Upper lobe of left lung (tissue), 6 donors: ENCODE measurements around the gene MEGF10. TPM values are rescaled to one million over a fixed set of nuclear protein-coding genes. Genes with fewer than 3 reads are reported as not detected.

Experiments used
- ATAC-seq, 2 donors: fragments of 200-7000 bp; cut with Tn5 transposase; one replicate each; pipeline ENCODE4 v1.9.1; 2022; ENCODE audit warnings: mild to moderate bottlenecking in 2 of 2, moderate library complexity in 2 of 2; ENCODE audit not compliant: low FRiP score in 2 of 2
- DNase-seq, 2 donors: peaks; one replicate each; pipeline ENCODE4 v3.0.0-alpha.2; 2019 to 2020
- H3K27ac ChIP-seq, 4 donors: fragments of 200-600 bp; sonication (generic); one replicate each; pipeline ENCODE4 v1.5.1; 2016 to 2019
- H3K27me3 ChIP-seq, 4 donors: fragments of 200-600 bp; sonication (generic); one replicate each; pipeline ENCODE4 v1.5.1; 2017 to 2019
- H3K36me3 ChIP-seq, 4 donors: fragments of 200-600 bp; sonication (generic); one replicate each; pipeline ENCODE4 v1.5.1; 2016 to 2019
- H3K4me1 ChIP-seq, 4 donors: fragments of 200-600 bp; sonication (generic); one replicate each; pipeline ENCODE4 v1.5.1; 2018 to 2019
- H3K4me3 ChIP-seq, 4 donors: fragments of 200-600 bp; sonication (generic); one replicate each; pipeline ENCODE4 v1.5.1; 2017 to 2019; ENCODE audit warnings: mild to moderate bottlenecking in 2 of 4, moderate library complexity in 1 of 4
- H3K9me3 ChIP-seq, 4 donors: fragments of 200-600 bp; sonication (generic); one replicate each; pipeline ENCODE4 v1.5.1; 2018 to 2019
- EP300 ChIP-seq, 4 donors: sonication (generic); formaldehyde crosslinking; IDR thresholded peaks; one replicate each; pipeline ENCODE4 v1.5.1; 2017; ENCODE audit warnings: antibody characterized with exemption in 4 of 4, control low read depth in 2 of 4
- POLR2A ChIP-seq, 4 donors: fragments of 450-650 bp; IDR thresholded peaks; one replicate each; pipeline ENCODE4 v1.5.1; 2016 to 2017; ENCODE audit warnings: antibody characterized with exemption in 4 of 4, mild to moderate bottlenecking in 2 of 4
- POLR2AphosphoS5 ChIP-seq, 2 donors: sonication (generic); formaldehyde crosslinking; IDR thresholded peaks; one replicate each; pipeline ENCODE4 v1.5.1; 2017; ENCODE audit warnings: antibody characterized with exemption in 2 of 2
- WGBS, 2 donors: methylation state at CpG; one replicate each; pipeline ENCODE4 v1.1.5; 2017 to 2018; 5-methylcytosine and 5-hydroxymethylcytosine counted together
- total RNA-seq, 6 donors: library from RNA; depleted of rRNA in 4 of 6; stranded (reverse); fragments of >200 nt in 4 of 6; gene quantifications; one replicate each; pipeline versions ENCODE4 v1.1.0 to v1.2.1, GENCODE V29; 2016 to 2021
- TF ChIP-seq, protein P1 (sequence below), 6 experiments: fragments of 450-650 bp in 4 of 6; fragments of 200-600 bp in 2 of 6; sonication (generic) in 2 of 6; IDR thresholded peaks; one replicate each; pipeline ENCODE4 v1.5.1; 2016 to 2019; ENCODE audit warnings: antibody characterized with exemption in 6 of 6
- donor health status: DM: no; HTN: no; CAD: no; lungs with moderate emphysema.
- donor health status: DM: no; HTN: yes; CAD: no; lungs with severe emphysema.

The MEGF10 gene
- total RNA-seq, 6 donors from 2014 or later: under 0.01 to 3.3 (median 0.17) TPM; not detected in 3

DNA sequence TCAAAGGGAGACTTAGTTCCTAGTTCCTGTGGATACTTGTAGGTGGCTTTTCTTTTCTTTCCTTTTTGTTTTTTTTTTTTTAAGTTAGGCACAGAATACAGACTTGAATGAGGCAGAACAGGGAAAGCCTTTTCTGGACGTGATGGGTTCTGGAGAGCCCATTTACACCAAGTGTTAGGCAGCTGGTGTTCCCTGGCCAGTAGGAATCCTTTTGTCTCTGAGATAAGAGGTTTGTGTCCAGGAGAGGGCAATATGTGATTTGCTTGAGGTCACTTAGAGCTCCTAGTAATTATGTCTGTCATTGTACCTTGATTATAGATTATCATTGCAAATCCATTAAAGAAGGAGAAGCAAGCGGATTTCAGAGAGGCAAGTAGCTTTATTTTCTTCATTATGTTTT, 9.1 kb downstream of the MEGF10 start:
- ATAC-seq (no peak), DNase-seq (no peak)
- Histone ChIP-seq H3K9me3 (no peaks in the 10 kb centered on the region), H3K27me3 (no peaks in the 10 kb centered on the region), H3K27ac (no peak overlapping the region), H3K4me3 (no peak overlapping the region), H3K36me3 (no peaks in the 10 kb centered on the region), H3K4me1 (no peaks in the 10 kb centered on the region)
- WGBS, 2 donors: 63 to 73% methylated on average over 2 of the region's 2 CpGs
- TF ChIP-seq, protein P1, sequence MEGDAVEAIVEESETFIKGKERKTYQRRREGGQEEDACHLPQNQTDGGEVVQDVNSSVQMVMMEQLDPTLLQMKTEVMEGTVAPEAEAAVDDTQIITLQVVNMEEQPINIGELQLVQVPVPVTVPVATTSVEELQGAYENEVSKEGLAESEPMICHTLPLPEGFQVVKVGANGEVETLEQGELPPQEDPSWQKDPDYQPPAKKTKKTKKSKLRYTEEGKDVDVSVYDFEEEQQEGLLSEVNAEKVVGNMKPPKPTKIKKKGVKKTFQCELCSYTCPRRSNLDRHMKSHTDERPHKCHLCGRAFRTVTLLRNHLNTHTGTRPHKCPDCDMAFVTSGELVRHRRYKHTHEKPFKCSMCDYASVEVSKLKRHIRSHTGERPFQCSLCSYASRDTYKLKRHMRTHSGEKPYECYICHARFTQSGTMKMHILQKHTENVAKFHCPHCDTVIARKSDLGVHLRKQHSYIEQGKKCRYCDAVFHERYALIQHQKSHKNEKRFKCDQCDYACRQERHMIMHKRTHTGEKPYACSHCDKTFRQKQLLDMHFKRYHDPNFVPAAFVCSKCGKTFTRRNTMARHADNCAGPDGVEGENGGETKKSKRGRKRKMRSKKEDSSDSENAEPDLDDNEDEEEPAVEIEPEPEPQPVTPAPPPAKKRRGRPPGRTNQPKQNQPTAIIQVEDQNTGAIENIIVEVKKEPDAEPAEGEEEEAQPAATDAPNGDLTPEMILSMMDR (IDR thresholded peaks at IDR 0.05): no peak
- TF ChIP-seq POLR2A (IDR thresholded peaks at IDR 0.05): no peak
- TF ChIP-seq POLR2AphosphoS5 (IDR thresholded peaks at IDR 0.05): no peak
- TF ChIP-seq EP300 (IDR thresholded peaks at IDR 0.05): no peak

DNA sequence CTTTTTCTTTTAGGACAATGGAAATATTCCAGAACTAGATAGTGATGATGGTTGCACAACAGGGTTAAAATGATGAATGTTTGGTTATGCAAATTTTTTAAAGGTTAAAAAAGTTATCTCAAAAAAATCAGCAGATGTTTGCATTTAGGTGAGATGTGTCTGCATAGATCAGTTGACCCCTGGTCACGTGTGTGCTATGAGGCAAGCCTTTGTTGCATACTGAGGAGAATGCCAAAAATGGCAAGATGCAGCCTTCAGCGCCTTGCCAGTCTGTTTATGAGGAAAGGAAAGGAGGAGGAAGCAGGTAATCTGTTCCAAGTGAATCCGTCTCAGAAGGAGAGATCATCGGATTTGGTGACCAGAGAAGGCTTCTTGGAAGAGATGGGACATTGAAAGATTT, 11.9 kb downstream of the MEGF10 start:
- no peak overlapping the region for H3K4me3 ChIP-seq
- no peaks in the 10 kb centered on the region for H3K9me3 ChIP-seq
- H3K4me1 ChIP-seq: no peaks in the 10 kb centered on the region
- 80 to 83% methylated on average over 4 of the region's 4 CpGs for WGBS, 2 donors
- H3K27me3 ChIP-seq: no peaks in the 10 kb centered on the region
- ATAC-seq: no peak
- TF ChIP-seq POLR2A (IDR thresholded peaks at IDR 0.05) (no peak), POLR2AphosphoS5 (IDR thresholded peaks at IDR 0.05) (no peak)
- H3K36me3 ChIP-seq: no peaks in the 10 kb centered on the region
- H3K27ac ChIP-seq: no peak overlapping the region
- DNase-seq: no peak

DNA sequence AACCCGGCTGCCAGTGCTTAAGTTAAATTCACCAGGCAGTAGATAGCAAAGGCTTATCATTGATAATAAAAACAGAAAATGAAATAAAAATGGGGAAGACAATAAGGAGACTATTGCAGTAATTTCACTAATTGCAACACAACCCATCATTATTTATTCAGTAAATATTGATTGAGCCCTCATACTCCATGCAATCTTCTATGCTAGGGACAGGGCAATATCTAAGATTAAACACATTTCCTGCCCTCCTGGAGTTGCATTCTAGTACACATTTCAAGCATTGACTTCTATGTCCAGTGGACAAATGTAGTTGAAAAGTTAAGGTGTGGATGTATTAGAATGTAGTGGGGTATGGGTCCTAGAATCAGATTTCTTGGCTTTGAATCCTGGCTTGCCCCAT, 12.8 kb downstream of the MEGF10 start:
- TF ChIP-seq POLR2A (IDR thresholded peaks at IDR 0.05) (no peak), EP300 (IDR thresholded peaks at IDR 0.05) (no peak), POLR2AphosphoS5 (IDR thresholded peaks at IDR 0.05) (no peak)
- TF ChIP-seq, protein P1 (IDR thresholded peaks at IDR 0.05): no peak
- no peaks in the 10 kb centered on the region for H3K4me1 ChIP-seq
- WGBS, 2 donors: 92 to 98% methylated on average over 1 of the region's 1 CpG
- H3K4me3 ChIP-seq: no peak overlapping the region
- no peak for ATAC-seq
- H3K36me3 ChIP-seq: no peaks in the 10 kb centered on the region
- H3K27me3 ChIP-seq: no peaks in the 10 kb centered on the region
- H3K9me3 ChIP-seq: no peaks in the 10 kb centered on the region
- no peak for DNase-seq
- H3K27ac ChIP-seq: no peak overlapping the region

DNA sequence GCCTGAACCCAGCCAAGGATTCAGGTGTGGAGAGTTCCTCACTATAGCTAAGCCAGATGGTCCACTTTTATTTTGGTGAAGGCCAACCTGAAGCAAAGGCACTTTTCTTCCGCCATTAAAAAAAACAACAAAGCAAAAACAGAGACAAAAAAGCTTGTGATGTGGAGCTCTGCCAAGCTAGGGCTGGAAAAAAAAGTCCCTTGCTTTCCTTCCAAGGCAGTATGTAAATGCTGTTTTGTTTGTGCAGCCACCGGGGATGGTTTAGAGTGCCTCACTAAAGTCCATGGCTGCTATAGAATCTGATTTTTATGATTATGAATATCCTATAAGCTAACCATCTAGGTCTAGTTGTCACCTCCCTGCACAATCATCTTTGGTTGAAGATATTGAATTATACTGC, 14.9 kb downstream of the MEGF10 start:
- 62 to 65% methylated on average over 2 of the region's 2 CpGs for WGBS, 2 donors
- Histone ChIP-seq H3K4me1 (no peaks in the 10 kb centered on the region), H3K27me3 (no peaks in the 10 kb centered on the region), H3K4me3 (no peak overlapping the region), H3K27ac (no peak overlapping the region), H3K9me3 (no peaks in the 10 kb centered on the region), H3K36me3 (no peaks in the 10 kb centered on the region)
- ATAC-seq: no peak
- TF ChIP-seq POLR2AphosphoS5 (IDR thresholded peaks at IDR 0.05) (no peak), POLR2A (IDR thresholded peaks at IDR 0.05) (no peak), EP300 (IDR thresholded peaks at IDR 0.05) (no peak)
- TF ChIP-seq, protein P1 (IDR thresholded peaks at IDR 0.05): no peak
- DNase-seq: no peak

DNA sequence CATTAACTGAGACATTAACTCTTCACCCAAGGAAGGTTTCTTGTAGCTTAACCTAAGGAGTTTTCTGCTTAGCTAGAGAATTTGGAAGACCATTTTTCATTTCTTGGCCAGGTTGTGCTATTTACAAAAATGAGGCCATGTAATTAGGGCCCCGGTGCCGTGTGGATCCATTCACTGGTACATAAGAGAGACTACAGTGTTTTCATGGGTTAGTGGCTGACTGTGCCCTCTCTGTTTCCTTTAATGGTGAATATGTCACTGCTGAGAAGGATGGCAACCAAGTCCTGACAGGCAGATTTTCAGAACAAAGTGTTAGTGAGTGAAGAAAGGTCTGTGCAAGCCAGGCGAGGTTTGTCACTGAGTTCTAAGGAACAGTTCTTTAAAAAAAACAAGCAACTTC, 15.4 kb downstream of the MEGF10 start:
- 91 to 92% methylated on average over 3 of the region's 3 CpGs for WGBS, 2 donors
- TF ChIP-seq POLR2A (IDR thresholded peaks at IDR 0.05) (no peak), POLR2AphosphoS5 (IDR thresholded peaks at IDR 0.05) (no peak), EP300 (IDR thresholded peaks at IDR 0.05) (no peak)
- TF ChIP-seq, protein P1 (IDR thresholded peaks at IDR 0.05): no peak
- Histone ChIP-seq H3K4me3 (no peak overlapping the region), H3K36me3 (no peaks in the 10 kb centered on the region), H3K9me3 (no peaks in the 10 kb centered on the region), H3K27me3 (no peaks in the 10 kb centered on the region), H3K27ac (no peak overlapping the region), H3K4me1 (no peaks in the 10 kb centered on the region)
- no peak for ATAC-seq
- DNase-seq: no peak
